Renal cortical epithelial cell (primary cell): ENCODE data around the gene RIPOR1. TPM values are rescaled to one million over a fixed set of nuclear protein-coding genes. Genes with fewer than 3 reads are reported as not detected.
"Not testable (repeated sequence)": the region's sequence is repeated elsewhere in the genome, so short reads cannot be mapped to it uniquely, and the experiment has no call there.

Source experiments
- DNase-seq: peaks from one replicate; pipeline ENCODE4 v3.0.0-alpha.2; 2011; ENCODE audit warnings: low read depth
- total RNA-seq: library from RNA; depleted of rRNA; stranded (reverse); fragments of >200 nt; gene quantifications from 2 replicates; pipeline ENCODE4 v1.2.3, GENCODE V29; 2014

The RIPOR1 gene
- 61.6 and 195 TPM in 2 replicates for total RNA-seq

- no peak for DNase-seq
These were observed at the start of gene RIPOR1 for GRCh38 chr16:67528222-67528869. Gene RIPOR1 (plus strand): TSS chr16:67528829. CDS start chr16:67538447, 9,618 bp downstream.

GRCh38 chr16:67480833-67481560 lies 47.6 kb upstream of the RIPOR1 start, which contains the start of gene ATP6V0D1:
Gene ATP6V0D1 (minus strand): TSS chr16:67481157. CDS start chr16:67481086, 71 bp downstream.
- DNase-seq: peak; percentile 93

- DNase-seq: no peak
These were observed 46.9 kb upstream of the RIPOR1 start for GRCh38 chr16:67481561-67482232.

- no peak for DNase-seq
These were observed 46.2 kb upstream of the RIPOR1 start for GRCh38 chr16:67482233-67482924.

- no peak for DNase-seq
These were observed 45.5 kb upstream of the RIPOR1 start, which contains the start of gene AGRP for GRCh38 chr16:67483150-67483549. Gene AGRP (minus strand): TSS chr16:67483547. CDS start chr16:67483398, 149 bp downstream.

GRCh38 chr16:67483731-67484525 lies 44.7 kb upstream of the RIPOR1 start:
- DNase-seq: no peak

GRCh38 chr16:67486805-67487204 lies 41.8 kb upstream of the RIPOR1 start:
- no peak for DNase-seq

GRCh38 chr16:67487561-67487960 lies 41.1 kb upstream of the RIPOR1 start:
- DNase-seq: not testable (repeated sequence)

- no peak for DNase-seq
These were observed 39.1 kb upstream of the RIPOR1 start for GRCh38 chr16:67489401-67490083.

GRCh38 chr16:67490335-67491096 lies 38.1 kb upstream of the RIPOR1 start:
- no peak for DNase-seq

GRCh38 chr16:67499106-67499505 lies 29.5 kb upstream of the RIPOR1 start:
- no peak for DNase-seq

- DNase-seq: no peak
These were observed 24.3 kb upstream of the RIPOR1 start for GRCh38 chr16:67504031-67505021.

- DNase-seq: no peak
These were observed 22.2 kb upstream of the RIPOR1 start for GRCh38 chr16:67506468-67506867.

- DNase-seq: no peak
These were observed 19.6 kb upstream of the RIPOR1 start for GRCh38 chr16:67509016-67509415.

GRCh38 chr16:67513892-67514291 lies 14.7 kb upstream of the RIPOR1 start:
- DNase-seq: not testable (repeated sequence)

GRCh38 chr16:67514382-67514828 lies 14.2 kb upstream of the RIPOR1 start:
- peak; percentile 87 for DNase-seq

GRCh38 chr16:67516296-67517154 lies 12.1 kb upstream of the RIPOR1 start:
- peak; percentile 91 for DNase-seq

GRCh38 chr16:67517155-67517445 lies 11.5 kb upstream of the RIPOR1 start:
- DNase-seq: no peak
